HG02623 (cell line): Measurements from ENCODE around the gene BSG.
"Not testable (repeated sequence)": the region's sequence is repeated elsewhere in the genome, so short reads cannot be mapped to it uniquely, and the experiment has no call there.

ENCODE experiments used
- ATAC-seq: cut with Tn5 transposase; IDR thresholded peaks from one replicate; pipeline ENCODE4 v1.9.1; 2021; ENCODE audit warnings: moderate library complexity; ENCODE audit not compliant: unreplicated experiment

BSG gene

GRCh38 chr19:602391-603301, 30.2 kb downstream of the BSG start:
- no peak for ATAC-seq

- not testable (repeated sequence) for ATAC-seq
Observed at GRCh38 chr19:603302-603639, 30.9 kb downstream of the BSG start.

- not testable (repeated sequence) for ATAC-seq
Observed at GRCh38 chr19:603779-604178, 31.4 kb downstream of the BSG start.

- ATAC-seq = no peak
Observed at GRCh38 chr19:604355-604754, 32.0 kb downstream of the BSG start.

- ATAC-seq = not testable (repeated sequence)
Observed at GRCh38 chr19:605061-605971, 32.9 kb downstream of the BSG start.

GRCh38 chr19:607301-608154, 35.1 kb downstream of the BSG start:
- ATAC-seq = no peak

GRCh38 chr19:608155-609003, 36.0 kb downstream of the BSG start:
- ATAC-seq = no peak

GRCh38 chr19:609004-609346, 36.6 kb downstream of the BSG start:
- ATAC-seq = no peak

GRCh38 chr19:610071-610800, 37.8 kb downstream of the BSG start:
- no peak for ATAC-seq

GRCh38 chr19:610801-611480, 38.5 kb downstream of the BSG start:
- no peak for ATAC-seq

GRCh38 chr19:611481-611868, 39.1 kb downstream of the BSG start:
- ATAC-seq = no peak

GRCh38 chr19:612941-613340, 40.5 kb downstream of the BSG start:
- ATAC-seq = no peak

- ATAC-seq = no peak
Observed at GRCh38 chr19:613732-614567, 41.6 kb downstream of the BSG start.

GRCh38 chr19:615619-616018, 43.2 kb downstream of the BSG start:
- no peak for ATAC-seq

- no peak for ATAC-seq
Observed at GRCh38 chr19:616062-616700, 43.8 kb downstream of the BSG start.

- ATAC-seq = no peak
Observed at GRCh38 chr19:616747-617526, 44.5 kb downstream of the BSG start.
